Mesothelial cell of epicardium (in vitro differentiated cells): ENCODE results near the gene DNAH17. TPM values are rescaled to one million over a fixed set of nuclear protein-coding genes. Genes with fewer than 3 reads are reported as not detected.
A peak's percentile ranks its signal among the peaks of the same experiment; 100 is the strongest.

Source experiments
- DNase-seq, 2 experiments: peaks; one replicate each; pipeline ENCODE4 v3.0.0; 2021; ENCODE audit warnings: low spot score in 2 of 2; ENCODE audit not compliant: unreplicated experiment in 2 of 2
- H3K27ac Mint-ChIP-seq: 2 replicates; pipeline ENCODE4 v1.8.0; 2021; ENCODE audit warnings: mixed read lengths
- H3K27me3 Mint-ChIP-seq: 2 replicates; pipeline ENCODE4 v1.8.0; 2021; ENCODE audit warnings: low read depth, mixed read lengths
- H3K36me3 Mint-ChIP-seq: 2 replicates; pipeline ENCODE4 v1.8.0; 2021; ENCODE audit warnings: mixed read lengths
- H3K4me1 Mint-ChIP-seq: 2 replicates; pipeline ENCODE4 v1.8.0; 2021; ENCODE audit warnings: mixed read lengths
- H3K4me3 Mint-ChIP-seq: 2 replicates; pipeline ENCODE4 v1.8.0; 2021; ENCODE audit warnings: mild to moderate bottlenecking, moderate library complexity, mixed read lengths
- H3K9me3 Mint-ChIP-seq: 2 replicates; pipeline ENCODE4 v1.8.0; 2021; ENCODE audit warnings: mixed read lengths
- total RNA-seq: library from RNA; stranded (reverse); gene quantifications from 3 replicates; pipeline ENCODE4 v1.2.1, GENCODE V29; 2021
- TF ChIP-seq, protein P1 (sequence below): fragments of 200-600 bp; sonication (generic); IDR thresholded peaks from one replicate; pipeline ENCODE4 v1.5.0; 2021; ENCODE audit warnings: antibody characterized with exemption; ENCODE audit not compliant: unreplicated experiment

DNAH17 gene
- total RNA-seq, 1 donor from 2014 or later = 0.87 TPM

GRCh38 chr17:78432226-78433012 lies 144.8 kb downstream of the DNAH17 start:
- Mint-ChIP-seq H3K27ac (no peak overlapping the region), H3K4me3 (no peak overlapping the region), H3K9me3 (no peaks in the 10 kb centered on the region), H3K36me3 (peaks cover 9% of the 10 kb centered on the region), H3K27me3 (peaks cover 6% of the 10 kb centered on the region), H3K4me1 (peaks cover 12% of the 10 kb centered on the region)
- TF ChIP-seq, protein P1, sequence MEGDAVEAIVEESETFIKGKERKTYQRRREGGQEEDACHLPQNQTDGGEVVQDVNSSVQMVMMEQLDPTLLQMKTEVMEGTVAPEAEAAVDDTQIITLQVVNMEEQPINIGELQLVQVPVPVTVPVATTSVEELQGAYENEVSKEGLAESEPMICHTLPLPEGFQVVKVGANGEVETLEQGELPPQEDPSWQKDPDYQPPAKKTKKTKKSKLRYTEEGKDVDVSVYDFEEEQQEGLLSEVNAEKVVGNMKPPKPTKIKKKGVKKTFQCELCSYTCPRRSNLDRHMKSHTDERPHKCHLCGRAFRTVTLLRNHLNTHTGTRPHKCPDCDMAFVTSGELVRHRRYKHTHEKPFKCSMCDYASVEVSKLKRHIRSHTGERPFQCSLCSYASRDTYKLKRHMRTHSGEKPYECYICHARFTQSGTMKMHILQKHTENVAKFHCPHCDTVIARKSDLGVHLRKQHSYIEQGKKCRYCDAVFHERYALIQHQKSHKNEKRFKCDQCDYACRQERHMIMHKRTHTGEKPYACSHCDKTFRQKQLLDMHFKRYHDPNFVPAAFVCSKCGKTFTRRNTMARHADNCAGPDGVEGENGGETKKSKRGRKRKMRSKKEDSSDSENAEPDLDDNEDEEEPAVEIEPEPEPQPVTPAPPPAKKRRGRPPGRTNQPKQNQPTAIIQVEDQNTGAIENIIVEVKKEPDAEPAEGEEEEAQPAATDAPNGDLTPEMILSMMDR = no peak
- DNase-seq = no peak

- peaks cover 3% of the 10 kb centered on the region for H3K27me3 Mint-ChIP-seq
- no peak overlapping the region for H3K27ac Mint-ChIP-seq
- TF ChIP-seq, protein P1 = no peak
- H3K4me1 Mint-ChIP-seq = peaks cover 12% of the 10 kb centered on the region
- H3K36me3 Mint-ChIP-seq = peaks cover 11% of the 10 kb centered on the region
- no peak overlapping the region for H3K4me3 Mint-ChIP-seq
- H3K9me3 Mint-ChIP-seq = no peaks in the 10 kb centered on the region
- DNase-seq = no peak
Measured at GRCh38 chr17:78431692-78431958, 145.6 kb downstream of the DNAH17 start.

GRCh38 chr17:78430892-78431691 lies 146.1 kb downstream of the DNAH17 start:
- Mint-ChIP-seq H3K9me3 (no peaks in the 10 kb centered on the region), H3K4me1 (peaks cover 12% of the 10 kb centered on the region), H3K4me3 (no peak overlapping the region), H3K36me3 (peaks cover 11% of the 10 kb centered on the region), H3K27me3 (peaks cover 2% of the 10 kb centered on the region), H3K27ac (no peak overlapping the region)
- TF ChIP-seq, protein P1 = no peak
- no peak for DNase-seq

- Mint-ChIP-seq H3K4me3 (no peak overlapping the region), H3K27me3 (no peaks in the 10 kb centered on the region), H3K27ac (no peak overlapping the region), H3K4me1 (peaks cover 12% of the 10 kb centered on the region), H3K36me3 (peaks cover 11% of the 10 kb centered on the region), H3K9me3 (no peaks in the 10 kb centered on the region)
- DNase-seq = no peak
- TF ChIP-seq, protein P1 = no peak
Measured at GRCh38 chr17:78429618-78429995, 147.6 kb downstream of the DNAH17 start.

- peak overlapping the region; percentile 76 for H3K27ac Mint-ChIP-seq
- H3K4me3 Mint-ChIP-seq = no peak overlapping the region
- TF ChIP-seq, protein P1 = no peak
- H3K36me3 Mint-ChIP-seq = peaks cover 11% of the 10 kb centered on the region
- H3K9me3 Mint-ChIP-seq = no peaks in the 10 kb centered on the region
- H3K4me1 Mint-ChIP-seq = peaks cover 12% of the 10 kb centered on the region
- no peak for DNase-seq
- no peaks in the 10 kb centered on the region for H3K27me3 Mint-ChIP-seq
Measured at GRCh38 chr17:78428836-78429617, 148.2 kb downstream of the DNAH17 start.
